ENCODE results near the gene ATF7. TPM values are rescaled to one million over a fixed set of nuclear protein-coding genes. Genes with fewer than 3 reads are reported as not detected.

ATF7 gene
- total RNA-seq, 1 donor from 2014 or later = 42.2 TPM

- H3K27me3 Mint-ChIP-seq = no peaks in the 10 kb centered on the region
- DNase-seq (ENCODE audit: extremely low spot score, unreplicated experiment) = no peak
- H3K9me3 Mint-ChIP-seq = no peaks in the 10 kb centered on the region
- H3K4me1 Mint-ChIP-seq (ENCODE audit: unreplicated experiment) = peaks cover 13% of the 10 kb centered on the region
- H3K4me3 Mint-ChIP-seq = no peak overlapping the region
- H3K27ac Mint-ChIP-seq = no peak overlapping the region
- peaks cover 59% of the 10 kb centered on the region for H3K36me3 Mint-ChIP-seq
- TF ChIP-seq CTCF (conservative IDR thresholded peaks at IDR 0.05) = no peak
Observed at GRCh38 chr12:53464685-53465418, 161.3 kb downstream of the ATF7 start.

- H3K4me1 Mint-ChIP-seq (ENCODE audit: unreplicated experiment) = peaks cover 16% of the 10 kb centered on the region
Observed at GRCh38 chr12:53463802-53464560, 162.2 kb downstream of the ATF7 start.

GRCh38 chr12:53462935-53463334 lies 163.2 kb downstream of the ATF7 start:
- H3K9me3 Mint-ChIP-seq = no peaks in the 10 kb centered on the region
- H3K36me3 Mint-ChIP-seq = peaks cover 58% of the 10 kb centered on the region
- no peak for DNase-seq (ENCODE audit: extremely low spot score, unreplicated experiment)
- H3K4me3 Mint-ChIP-seq = no peak overlapping the region
- no peaks in the 10 kb centered on the region for H3K27me3 Mint-ChIP-seq
- H3K4me1 Mint-ChIP-seq (ENCODE audit: unreplicated experiment) = peaks cover 16% of the 10 kb centered on the region
- TF ChIP-seq CTCF (conservative IDR thresholded peaks at IDR 0.05) = no peak
- no peak overlapping the region for H3K27ac Mint-ChIP-seq

More at GRCh38 chr12:53463802-53464560, 162.2 kb downstream of the ATF7 start:
- no peak overlapping the region for H3K27ac Mint-ChIP-seq
- H3K27me3 Mint-ChIP-seq = no peaks in the 10 kb centered on the region
- DNase-seq (ENCODE audit: extremely low spot score, unreplicated experiment) = no peak
- H3K36me3 Mint-ChIP-seq = peaks cover 65% of the 10 kb centered on the region
- no peak for TF ChIP-seq CTCF (conservative IDR thresholded peaks at IDR 0.05)
- H3K4me3 Mint-ChIP-seq = no peak overlapping the region
- H3K9me3 Mint-ChIP-seq = no peaks in the 10 kb centered on the region

GRCh38 chr12:53461591-53461990 lies 164.6 kb downstream of the ATF7 start:
- H3K27ac Mint-ChIP-seq = no peak overlapping the region
- no peak for TF ChIP-seq CTCF (conservative IDR thresholded peaks at IDR 0.05)
- no peak overlapping the region for H3K4me3 Mint-ChIP-seq
- H3K4me1 Mint-ChIP-seq (ENCODE audit: unreplicated experiment) = peaks cover 16% of the 10 kb centered on the region
- peaks cover 52% of the 10 kb centered on the region for H3K36me3 Mint-ChIP-seq
- no peak for DNase-seq (ENCODE audit: extremely low spot score, unreplicated experiment)
- no peaks in the 10 kb centered on the region for H3K27me3 Mint-ChIP-seq
- H3K9me3 Mint-ChIP-seq = no peaks in the 10 kb centered on the region

GRCh38 chr12:53461059-53461458 lies 165.1 kb downstream of the ATF7 start:
- TF ChIP-seq CTCF (conservative IDR thresholded peaks at IDR 0.05) = no peak
- H3K27me3 Mint-ChIP-seq = no peaks in the 10 kb centered on the region
- no peaks in the 10 kb centered on the region for H3K9me3 Mint-ChIP-seq
- no peak for DNase-seq (ENCODE audit: extremely low spot score, unreplicated experiment)
- peaks cover 52% of the 10 kb centered on the region for H3K36me3 Mint-ChIP-seq
- H3K4me1 Mint-ChIP-seq (ENCODE audit: unreplicated experiment) = peaks cover 17% of the 10 kb centered on the region
- no peak overlapping the region for H3K27ac Mint-ChIP-seq
- H3K4me3 Mint-ChIP-seq = no peak overlapping the region
